CD14-positive monocyte (primary cell): ENCODE data around the gene NDST1. TPM values are rescaled to one million over a fixed set of nuclear protein-coding genes. Genes with fewer than 3 reads are reported as not detected.

Experiments
- DNase-seq, 3 donors: peaks; one replicate each; pipeline ENCODE4 v3.0.0-alpha.2; 2011 to 2022
- H2AFZ ChIP-seq: 2 replicates; pipeline ENCODE4 v1.6.0; 2012; ENCODE audit warnings: mild to moderate bottlenecking, low read depth, low read length, inconsistent platforms; ENCODE audit not compliant: insufficient read depth, poor library complexity, severe bottlenecking
- H3K27ac ChIP-seq, 2 donors: 1 replicate in 1 of 2; 2 replicates in 1 of 2; pipeline ENCODE4 v1.5.1; 2012 to 2013; ENCODE audit warnings: low read length in 2 of 2, control low read depth in 1 of 2, inconsistent platforms in 1 of 2, low read depth in 1 of 2, mild to moderate bottlenecking in 1 of 2
- H3K27me3 ChIP-seq, 2 donors: one replicate each; pipeline versions ENCODE4 v1.6.0 to v1.6.1; 2011 to 2013; ENCODE audit warnings: low read length in 2 of 2; ENCODE audit not compliant: control insufficient read depth in 2 of 2, insufficient read depth in 2 of 2
- H3K36me3 ChIP-seq, 2 donors: replicated peaks in 1 of 2; 1 replicate in 1 of 2; 2 replicates in 1 of 2; pipeline versions ENCODE4 v1.5.1 to v1.6.1; 2012 to 2013; ENCODE audit warnings: low read length in 2 of 2, control low read depth in 1 of 2, inconsistent platforms in 1 of 2, mild to moderate bottlenecking in 1 of 2; ENCODE audit not compliant: insufficient read depth in 2 of 2, control insufficient read depth in 1 of 2
- H3K4me1 ChIP-seq, 2 donors: 1 replicate in 1 of 2; 2 replicates in 1 of 2; pipeline versions ENCODE4 v1.5.1 to v1.6.1; 2012 to 2013; ENCODE audit warnings: low read length in 2 of 2, control low read depth in 1 of 2, inconsistent platforms in 1 of 2, mild to moderate bottlenecking in 1 of 2, moderate library complexity in 1 of 2; ENCODE audit not compliant: insufficient read depth in 2 of 2, control insufficient read depth in 1 of 2
- H3K4me2 ChIP-seq: replicated peaks from 2 replicates; pipeline ENCODE3; 2012; ENCODE audit warnings: low read length, moderate library complexity, mild to moderate bottlenecking; ENCODE audit not compliant: poor library complexity, severe bottlenecking; ENCODE audit errors: extremely low read depth
- H3K4me3 ChIP-seq, 3 experiments: fragments of 200-600 bp in 1 of 3; sonication (generic) in 1 of 3; replicated peaks in 1 of 3; 1 replicate in 2 of 3; 2 replicates in 1 of 3; pipeline ENCODE4 v1.5.1; 2011 to 2013; ENCODE audit warnings: low read length in 3 of 3, mild to moderate bottlenecking in 3 of 3, control low read depth in 2 of 3, low read depth in 2 of 3, inconsistent platforms in 1 of 3, moderate library complexity in 1 of 3
- H3K79me2 ChIP-seq: 2 replicates; pipeline ENCODE4 v1.6.0; 2012; ENCODE audit warnings: mild to moderate bottlenecking, control low read depth, inconsistent platforms, low read length, moderate library complexity; ENCODE audit not compliant: insufficient read depth
- H3K9ac ChIP-seq: 2 replicates; pipeline ENCODE4 v1.6.0; 2017; ENCODE audit warnings: low read length, mild to moderate bottlenecking; ENCODE audit not compliant: insufficient read depth, poor library complexity, severe bottlenecking
- H3K9me3 ChIP-seq, 2 donors: replicated peaks in 1 of 2; 1 replicate in 1 of 2; 2 replicates in 1 of 2; pipeline versions ENCODE4 v1.5.1 to v1.6.1; 2012 to 2013; ENCODE audit warnings: low read length in 2 of 2, control low read depth in 1 of 2; ENCODE audit not compliant: control insufficient read depth in 1 of 2, insufficient read depth in 1 of 2
- H4K20me1 ChIP-seq: 2 replicates; pipeline ENCODE4 v1.6.0; 2012; ENCODE audit warnings: mild to moderate bottlenecking, low read length, control low read depth, moderate library complexity; ENCODE audit not compliant: insufficient read depth
- H3K27ac Mint-ChIP-seq, 7 donors: one replicate each; pipeline ENCODE4 v1.8.0; 2020; ENCODE audit warnings: mild to moderate bottlenecking in 7 of 7, mixed read lengths in 7 of 7, moderate library complexity in 6 of 7, inconsistent platforms in 2 of 7
- H3K27me3 Mint-ChIP-seq, 3 donors: one replicate each; pipeline ENCODE4 v1.8.0; 2021 to 2022; ENCODE audit warnings: low read depth in 3 of 3, mild to moderate bottlenecking in 3 of 3, mixed read lengths in 3 of 3, moderate library complexity in 3 of 3, inconsistent platforms in 1 of 3
- H3K36me3 Mint-ChIP-seq, 2 donors: one replicate each; pipeline ENCODE4 v1.8.0; 2020; ENCODE audit warnings: mixed read lengths in 2 of 2, inconsistent platforms in 1 of 2, mild to moderate bottlenecking in 1 of 2
- H3K4me1 Mint-ChIP-seq: one replicate; pipeline ENCODE4 v1.8.0; 2020; ENCODE audit warnings: mild to moderate bottlenecking, mixed read lengths
- H3K4me3 Mint-ChIP-seq, 2 donors: one replicate each; pipeline ENCODE4 v1.8.0; 2020; ENCODE audit warnings: mild to moderate bottlenecking in 2 of 2, mixed read lengths in 2 of 2, moderate library complexity in 1 of 2
- H3K9me3 Mint-ChIP-seq, 7 donors: one replicate each; pipeline ENCODE4 v1.8.0; 2020 to 2022; ENCODE audit warnings: mixed read lengths in 7 of 7, mild to moderate bottlenecking in 6 of 7, moderate library complexity in 6 of 7, inconsistent platforms in 2 of 7
- CTCF ChIP-seq: fragments of 200-600 bp; IDR thresholded peaks from one replicate; pipeline ENCODE4 v1.8.0; 2022; ENCODE audit warnings: antibody characterized with exemption, mild to moderate bottlenecking
- WGBS: methylation state at CpG from one replicate; pipeline ENCODE4 v1.1.5; 2013; ENCODE audit warnings: missing lambda C conversion rate; ENCODE audit not compliant: insufficient coverage; 5-methylcytosine and 5-hydroxymethylcytosine counted together
- intact Hi-C, 2 donors: fragments of 100-400 bp; cut with micrococcal nuclease; formaldehyde crosslinking; loops; one replicate each; pipeline versions ENCODE4 v1.15.0 to v1.15.1; 2023
- polyA plus RNA-seq, 3 donors: library from polyadenylated mRNA; depleted of rRNA in 1 of 3; unstranded in 2 of 3; stranded (reverse) in 1 of 3; fragments of 300-500 nt in 2 of 3; fragments of >200 nt in 1 of 3; fragmentation: Illumina TruSeq in 2 of 3; gene quantifications; 1 replicate in 2 of 3; 2 replicates in 1 of 3; pipeline ENCODE4 v1.2.3, GENCODE V29; 2012 to 2021

Gene NDST1
- polyA plus RNA-seq, 3 donors: 7.0 to 18.9 (median 7.5) TPM

DNA sequence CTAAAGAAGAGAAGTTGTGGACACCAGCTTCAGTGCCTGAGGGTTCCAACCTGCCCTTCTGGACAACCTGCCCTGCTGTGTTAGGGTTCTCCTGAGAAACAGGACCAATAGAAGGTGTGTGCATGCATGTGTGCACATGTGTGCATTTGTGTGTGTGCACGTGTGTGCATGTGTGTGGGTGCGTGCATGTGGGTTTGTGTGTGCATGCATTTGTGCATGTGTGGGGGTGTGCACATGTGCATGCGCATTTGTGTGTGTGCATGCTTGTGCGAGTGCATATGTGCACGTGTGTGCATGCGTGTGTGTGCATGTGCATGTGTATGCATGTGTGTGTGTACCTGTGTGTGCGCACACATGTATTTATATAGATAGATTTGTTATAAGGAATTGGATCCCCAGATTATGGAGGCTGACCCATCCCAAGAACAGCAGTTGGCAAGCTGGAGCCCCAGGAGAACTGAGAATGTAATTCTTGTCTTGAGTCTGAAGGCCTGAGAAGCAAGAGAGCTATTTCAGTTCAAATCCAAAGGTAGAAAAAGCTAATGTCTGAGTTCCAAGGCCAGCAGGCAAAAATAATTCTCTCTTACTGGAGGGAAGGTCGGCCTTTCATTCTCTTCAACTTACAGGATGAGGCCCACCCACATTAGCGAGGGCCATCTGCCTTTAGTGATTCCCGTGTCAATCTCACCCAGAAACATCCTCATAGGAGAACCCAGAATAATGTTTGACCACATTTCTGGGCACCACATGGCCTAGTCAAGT, 69.6 kb downstream of the NDST1 start:
- over 99% methylated on average over 8 of the region's 10 CpGs for WGBS
- no peak overlapping the region for H2AFZ ChIP-seq

More for the DNA sequence above, 69.6 kb downstream of the NDST1 start:
- Mint-ChIP-seq H3K4me1 (peaks cover 5% of the 10 kb centered on the region), H3K36me3 (no peaks in the 10 kb centered on the region), H3K27me3 (peaks cover 6 to 12% (median 11%) of the 10 kb centered on the region in 3 donors), H3K9me3 (peaks cover 0 to 3% (median 0%) of the 10 kb centered on the region in 7 donors), H3K4me3 (no peak overlapping the region), H3K27ac (no peak overlapping the region)
- Histone ChIP-seq H3K27me3 (peaks cover 0 to 3% of the 10 kb centered on the region in 2 donors), H3K9me3 (no peaks in the 10 kb centered on the region), H3K4me1 (no peaks in the 10 kb centered on the region), H3K4me2 (no peak overlapping the region), H3K27ac (no peak overlapping the region), H4K20me1 (no peaks in the 10 kb centered on the region), H3K79me2 (no peaks in the 10 kb centered on the region), H3K36me3 (no peaks in the 10 kb centered on the region), H3K9ac (no peak overlapping the region), H3K4me3 (no peak overlapping the region)
- no peak for DNase-seq
- no peak for TF ChIP-seq CTCF
- intact Hi-C loops: no loop called here
